WTC11 (cell line): Measurements from ENCODE around the gene RAB5IF. TPM values are rescaled to one million over a fixed set of nuclear protein-coding genes. Genes with fewer than 3 reads are reported as not detected.

ENCODE experiments used
- ATAC-seq: fragments of 200-7000 bp; cut with Tn5 transposase; 2 replicates; pipeline ENCODE4 v1.10.0; 2021; ENCODE audit warnings: mild to moderate bottlenecking, moderate library complexity
- CTCF ChIA-PET: fragments of 300-600 bp; sonication (Branson Sonifier 250); formaldehyde crosslinking; loops from one replicate; lab custom pipeline; 2021; ENCODE audit warnings: antibody characterized with exemption; lab: Charles Lee
- POLR2A ChIA-PET: fragments of 350-600 bp; sonication (Branson Sonifier 250); formaldehyde crosslinking; loops from one replicate; lab custom pipeline; 2021; ENCODE audit warnings: antibody characterized with exemption; lab: Charles Lee
- DNase-seq: peaks from one replicate; pipeline ENCODE4 v3.0.0; 2021; ENCODE audit warnings: low spot score
- H3K27ac Mint-ChIP-seq: 2 replicates; pipeline ENCODE4 v1.8.0; 2021; ENCODE audit warnings: mixed read lengths
- H3K27me3 Mint-ChIP-seq: 2 replicates; pipeline ENCODE4 v1.8.0; 2021; ENCODE audit warnings: low read depth, mild to moderate bottlenecking, moderate library complexity, mixed read lengths
- H3K36me3 Mint-ChIP-seq: 2 replicates; pipeline ENCODE4 v1.8.0; 2021; ENCODE audit warnings: mixed read lengths
- H3K4me1 Mint-ChIP-seq: 2 replicates; pipeline ENCODE4 v1.8.0; 2022; ENCODE audit warnings: mixed read lengths
- H3K4me3 Mint-ChIP-seq: 2 replicates; pipeline ENCODE4 v1.8.0; 2021; ENCODE audit warnings: mild to moderate bottlenecking, moderate library complexity, mixed read lengths
- H3K9me3 Mint-ChIP-seq: 2 replicates; pipeline ENCODE4 v1.8.0; 2021; ENCODE audit warnings: mixed read lengths
- ELF4 ChIP-seq: sonication (generic); formaldehyde crosslinking; IDR thresholded peaks from 2 replicates; pipeline ENCODE4 v1.8.1; 2022; ENCODE audit warnings: low read depth, mild to moderate bottlenecking, moderate library complexity, missing genetic modification reagents
- FOXK1 ChIP-seq: sonication (generic); formaldehyde crosslinking; IDR thresholded peaks from 2 replicates; pipeline ENCODE4 v1.8.0; 2022; ENCODE audit warnings: mild to moderate bottlenecking, moderate library complexity, missing genetic modification reagents
- FOXP1 ChIP-seq: sonication (generic); formaldehyde crosslinking; IDR thresholded peaks from 2 replicates; pipeline ENCODE4 v1.8.0; 2022; ENCODE audit warnings: missing genetic modification reagents, mild to moderate bottlenecking, moderate library complexity, borderline replicate concordance
- NFATC4 ChIP-seq: fragments of 250-450 bp; sonication (Bioruptor Pico); IDR thresholded peaks from 2 replicates; pipeline ENCODE4 v1.9.0; 2021; ENCODE audit warnings: mild to moderate bottlenecking
- NFE2L1 ChIP-seq: sonication (generic); formaldehyde crosslinking; IDR thresholded peaks from 2 replicates; pipeline ENCODE4 v1.8.1; 2023; ENCODE audit warnings: missing genetic modification reagents
- NR1H2 ChIP-seq: sonication (generic); formaldehyde crosslinking; IDR thresholded peaks from 2 replicates; pipeline ENCODE4 v1.9.0; 2021; ENCODE audit warnings: mild to moderate bottlenecking, moderate library complexity, missing genetic modification reagents
- RORB ChIP-seq: fragments of 250-450 bp; sonication (Bioruptor Pico); IDR thresholded peaks from 2 replicates; pipeline ENCODE4 v1.9.0; 2021; ENCODE audit warnings: mild to moderate bottlenecking
- TEAD4 ChIP-seq: sonication (generic); formaldehyde crosslinking; IDR thresholded peaks from 2 replicates; pipeline ENCODE4 v1.8.0; 2022; ENCODE audit warnings: mild to moderate bottlenecking, missing genetic modification reagents
- ZNF138 ChIP-seq: sonication (generic); formaldehyde crosslinking; conservative IDR thresholded peaks from 2 replicates; pipeline ENCODE4 v1.8.1; 2022; ENCODE audit warnings: mild to moderate bottlenecking, moderate library complexity, missing genetic modification reagents
- ZNF219 ChIP-seq: sonication (generic); formaldehyde crosslinking; IDR thresholded peaks from 2 replicates; pipeline ENCODE4 v1.8.0; 2023; ENCODE audit warnings: missing genetic modification reagents, mild to moderate bottlenecking, borderline replicate concordance
- ZNF263 ChIP-seq: sonication (generic); formaldehyde crosslinking; IDR thresholded peaks from 2 replicates; pipeline ENCODE4 v1.8.1; 2022; ENCODE audit warnings: low read depth, mild to moderate bottlenecking, moderate library complexity, missing genetic modification reagents
- ZNF671 ChIP-seq: fragments of 250-450 bp; sonication (Bioruptor Pico); IDR thresholded peaks from 2 replicates; pipeline ENCODE4 v1.8.0; 2021; ENCODE audit warnings: mild to moderate bottlenecking
- total RNA-seq: library from RNA; stranded (reverse); gene quantifications from 3 replicates; pipeline ENCODE4 v1.2.3, GENCODE V29; 2021
- TF ChIP-seq, protein P1 (sequence below): sonication (generic); formaldehyde crosslinking; IDR thresholded peaks from 2 replicates; pipeline ENCODE4 v1.8.1; 2022; ENCODE audit warnings: low read depth, missing genetic modification reagents, borderline replicate concordance
- TF ChIP-seq, protein P2 (sequence below): sonication (generic); formaldehyde crosslinking; IDR thresholded peaks from 2 replicates; pipeline ENCODE4 v1.8.1; 2023; ENCODE audit warnings: mild to moderate bottlenecking, moderate library complexity, missing genetic modification reagents
- TF ChIP-seq, protein P3 (sequence below): fragments of 250-450 bp; sonication (Bioruptor Pico); IDR thresholded peaks from 2 replicates; pipeline ENCODE4 v2.1.2; 2022; ENCODE audit warnings: mild to moderate bottlenecking, moderate library complexity
- TF ChIP-seq, protein P4 (sequence below): sonication (generic); formaldehyde crosslinking; IDR thresholded peaks from 2 replicates; pipeline ENCODE4 v1.8.1; 2022; ENCODE audit warnings: low read depth, mild to moderate bottlenecking, moderate library complexity, missing genetic modification reagents, borderline replicate concordance
- TF ChIP-seq, protein P5 (sequence below): sonication (generic); formaldehyde crosslinking; conservative IDR thresholded peaks from 2 replicates; pipeline ENCODE4 v1.8.1; 2023; ENCODE audit warnings: mild to moderate bottlenecking, low read depth, missing genetic modification reagents, moderate library complexity
- TF ChIP-seq, protein P6 (sequence below): fragments of 250-450 bp; sonication (Bioruptor Pico); IDR thresholded peaks from 2 replicates; pipeline ENCODE4 v1.9.0; 2021; ENCODE audit warnings: mild to moderate bottlenecking, borderline replicate concordance

Gene RAB5IF
- total RNA-seq, 1 experiment from 2014 or later: 88.4 TPM

DNA sequence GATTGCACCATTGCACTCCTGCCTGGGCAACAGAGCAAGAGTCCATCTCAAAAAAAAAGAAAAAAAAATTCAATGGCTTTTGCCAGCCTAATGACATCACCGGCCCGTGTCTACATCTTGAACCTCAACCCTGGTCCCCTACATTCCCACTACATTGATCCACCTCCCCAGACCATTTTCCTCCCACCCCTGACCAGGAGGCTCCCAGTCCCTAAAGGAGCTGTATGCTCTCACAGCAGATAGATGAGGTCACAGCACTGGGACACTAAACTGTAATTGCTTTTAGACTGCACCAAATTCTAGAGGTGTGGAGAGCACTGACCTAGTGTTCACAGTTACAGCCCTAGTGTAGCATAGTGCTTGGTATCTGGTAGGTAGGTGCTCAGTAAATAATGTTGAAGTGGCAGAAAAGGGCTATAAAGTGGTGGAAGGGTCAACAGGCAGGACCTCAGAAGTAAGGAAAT is 21.5 kb upstream of the RAB5IF start:
- Mint-ChIP-seq H3K27me3 (no peaks in the 10 kb centered on the region), H3K27ac (peak overlapping the region; percentile 93), H3K4me3 (no peak overlapping the region; the same call in 1 of the 2 replicates), H3K9me3 (peaks cover 8% of the 10 kb centered on the region), H3K36me3 (peaks cover 52% of the 10 kb centered on the region), H3K4me1 (peaks cover 49% of the 10 kb centered on the region)
- DNase-seq (no peak), ATAC-seq (no peak)
- ChIA-PET CTCF (interaction anchor here (0.6 to 3.8 kb wide), 4 partner anchors 8 to 1015 kb away, joined by 4 to 32 read pairs (median 10); partner anchors contain the start of genes RAB5IF and TGIF2), POLR2A (interaction anchor here (0.7 to 3.0 kb wide), 3 partner anchors 10 to 22 kb away, joined by 4 to 54 read pairs (median 5); partner anchors contain the start of gene TGIF2)
- TF ChIP-seq NFE2L1 (CRISPR knock-in tag) (no peak), ZNF263 (no peak), RORB (no peak), ZNF671 (CRISPR knock-in tag) (no peak), FOXP1 (CRISPR knock-in tag) (no peak), ZNF138 (CRISPR knock-in tag) (no peak), NFATC4 (CRISPR knock-in tag) (no peak), FOXK1 (CRISPR knock-in tag) (no peak), ZNF219 (CRISPR knock-in tag) (no peak), ELF4 (CRISPR knock-in tag) (no peak), TEAD4 (no peak), NR1H2 (CRISPR knock-in tag) (no peak)
- TF ChIP-seq, protein P1, sequence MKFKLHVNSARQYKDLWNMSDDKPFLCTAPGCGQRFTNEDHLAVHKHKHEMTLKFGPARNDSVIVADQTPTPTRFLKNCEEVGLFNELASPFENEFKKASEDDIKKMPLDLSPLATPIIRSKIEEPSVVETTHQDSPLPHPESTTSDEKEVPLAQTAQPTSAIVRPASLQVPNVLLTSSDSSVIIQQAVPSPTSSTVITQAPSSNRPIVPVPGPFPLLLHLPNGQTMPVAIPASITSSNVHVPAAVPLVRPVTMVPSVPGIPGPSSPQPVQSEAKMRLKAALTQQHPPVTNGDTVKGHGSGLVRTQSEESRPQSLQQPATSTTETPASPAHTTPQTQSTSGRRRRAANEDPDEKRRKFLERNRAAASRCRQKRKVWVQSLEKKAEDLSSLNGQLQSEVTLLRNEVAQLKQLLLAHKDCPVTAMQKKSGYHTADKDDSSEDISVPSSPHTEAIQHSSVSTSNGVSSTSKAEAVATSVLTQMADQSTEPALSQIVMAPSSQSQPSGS: no peak
- TF ChIP-seq, protein P2, sequence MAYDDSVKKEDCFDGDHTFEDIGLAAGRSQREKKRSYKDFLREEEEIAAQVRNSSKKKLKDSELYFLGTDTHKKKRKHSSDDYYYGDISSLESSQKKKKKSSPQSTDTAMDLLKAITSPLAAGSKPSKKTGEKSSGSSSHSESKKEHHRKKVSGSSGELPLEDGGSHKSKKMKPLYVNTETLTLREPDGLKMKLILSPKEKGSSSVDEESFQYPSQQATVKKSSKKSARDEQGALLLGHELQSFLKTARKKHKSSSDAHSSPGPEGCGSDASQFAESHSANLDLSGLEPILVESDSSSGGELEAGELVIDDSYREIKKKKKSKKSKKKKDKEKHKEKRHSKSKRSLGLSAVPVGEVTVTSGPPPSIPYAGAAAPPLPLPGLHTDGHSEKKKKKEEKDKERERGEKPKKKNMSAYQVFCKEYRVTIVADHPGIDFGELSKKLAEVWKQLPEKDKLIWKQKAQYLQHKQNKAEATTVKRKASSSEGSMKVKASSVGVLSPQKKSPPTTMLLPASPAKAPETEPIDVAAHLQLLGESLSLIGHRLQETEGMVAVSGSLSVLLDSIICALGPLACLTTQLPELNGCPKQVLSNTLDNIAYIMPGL: no peak
- TF ChIP-seq, protein P3, sequence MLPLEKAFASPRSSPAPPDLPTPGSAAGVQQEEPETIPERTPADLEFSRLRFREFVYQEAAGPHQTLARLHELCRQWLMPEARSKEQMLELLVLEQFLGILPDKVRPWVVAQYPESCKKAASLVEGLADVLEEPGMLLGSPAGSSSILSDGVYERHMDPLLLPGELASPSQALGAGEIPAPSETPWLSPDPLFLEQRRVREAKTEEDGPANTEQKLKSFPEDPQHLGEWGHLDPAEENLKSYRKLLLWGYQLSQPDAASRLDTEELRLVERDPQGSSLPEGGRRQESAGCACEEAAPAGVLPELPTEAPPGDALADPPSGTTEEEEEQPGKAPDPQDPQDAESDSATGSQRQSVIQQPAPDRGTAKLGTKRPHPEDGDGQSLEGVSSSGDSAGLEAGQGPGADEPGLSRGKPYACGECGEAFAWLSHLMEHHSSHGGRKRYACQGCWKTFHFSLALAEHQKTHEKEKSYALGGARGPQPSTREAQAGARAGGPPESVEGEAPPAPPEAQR: no peak
- TF ChIP-seq, protein P4, sequence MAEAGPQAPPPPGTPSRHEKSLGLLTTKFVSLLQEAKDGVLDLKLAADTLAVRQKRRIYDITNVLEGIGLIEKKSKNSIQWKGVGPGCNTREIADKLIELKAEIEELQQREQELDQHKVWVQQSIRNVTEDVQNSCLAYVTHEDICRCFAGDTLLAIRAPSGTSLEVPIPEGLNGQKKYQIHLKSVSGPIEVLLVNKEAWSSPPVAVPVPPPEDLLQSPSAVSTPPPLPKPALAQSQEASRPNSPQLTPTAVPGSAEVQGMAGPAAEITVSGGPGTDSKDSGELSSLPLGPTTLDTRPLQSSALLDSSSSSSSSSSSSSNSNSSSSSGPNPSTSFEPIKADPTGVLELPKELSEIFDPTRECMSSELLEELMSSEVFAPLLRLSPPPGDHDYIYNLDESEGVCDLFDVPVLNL (CRISPR knock-in tag): no peak
- TF ChIP-seq, protein P5, sequence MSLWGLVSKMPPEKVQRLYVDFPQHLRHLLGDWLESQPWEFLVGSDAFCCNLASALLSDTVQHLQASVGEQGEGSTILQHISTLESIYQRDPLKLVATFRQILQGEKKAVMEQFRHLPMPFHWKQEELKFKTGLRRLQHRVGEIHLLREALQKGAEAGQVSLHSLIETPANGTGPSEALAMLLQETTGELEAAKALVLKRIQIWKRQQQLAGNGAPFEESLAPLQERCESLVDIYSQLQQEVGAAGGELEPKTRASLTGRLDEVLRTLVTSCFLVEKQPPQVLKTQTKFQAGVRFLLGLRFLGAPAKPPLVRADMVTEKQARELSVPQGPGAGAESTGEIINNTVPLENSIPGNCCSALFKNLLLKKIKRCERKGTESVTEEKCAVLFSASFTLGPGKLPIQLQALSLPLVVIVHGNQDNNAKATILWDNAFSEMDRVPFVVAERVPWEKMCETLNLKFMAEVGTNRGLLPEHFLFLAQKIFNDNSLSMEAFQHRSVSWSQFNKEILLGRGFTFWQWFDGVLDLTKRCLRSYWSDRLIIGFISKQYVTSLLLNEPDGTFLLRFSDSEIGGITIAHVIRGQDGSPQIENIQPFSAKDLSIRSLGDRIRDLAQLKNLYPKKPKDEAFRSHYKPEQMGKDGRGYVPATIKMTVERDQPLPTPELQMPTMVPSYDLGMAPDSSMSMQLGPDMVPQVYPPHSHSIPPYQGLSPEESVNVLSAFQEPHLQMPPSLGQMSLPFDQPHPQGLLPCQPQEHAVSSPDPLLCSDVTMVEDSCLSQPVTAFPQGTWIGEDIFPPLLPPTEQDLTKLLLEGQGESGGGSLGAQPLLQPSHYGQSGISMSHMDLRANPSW (CRISPR knock-in tag): no peak
- TF ChIP-seq, protein P6, sequence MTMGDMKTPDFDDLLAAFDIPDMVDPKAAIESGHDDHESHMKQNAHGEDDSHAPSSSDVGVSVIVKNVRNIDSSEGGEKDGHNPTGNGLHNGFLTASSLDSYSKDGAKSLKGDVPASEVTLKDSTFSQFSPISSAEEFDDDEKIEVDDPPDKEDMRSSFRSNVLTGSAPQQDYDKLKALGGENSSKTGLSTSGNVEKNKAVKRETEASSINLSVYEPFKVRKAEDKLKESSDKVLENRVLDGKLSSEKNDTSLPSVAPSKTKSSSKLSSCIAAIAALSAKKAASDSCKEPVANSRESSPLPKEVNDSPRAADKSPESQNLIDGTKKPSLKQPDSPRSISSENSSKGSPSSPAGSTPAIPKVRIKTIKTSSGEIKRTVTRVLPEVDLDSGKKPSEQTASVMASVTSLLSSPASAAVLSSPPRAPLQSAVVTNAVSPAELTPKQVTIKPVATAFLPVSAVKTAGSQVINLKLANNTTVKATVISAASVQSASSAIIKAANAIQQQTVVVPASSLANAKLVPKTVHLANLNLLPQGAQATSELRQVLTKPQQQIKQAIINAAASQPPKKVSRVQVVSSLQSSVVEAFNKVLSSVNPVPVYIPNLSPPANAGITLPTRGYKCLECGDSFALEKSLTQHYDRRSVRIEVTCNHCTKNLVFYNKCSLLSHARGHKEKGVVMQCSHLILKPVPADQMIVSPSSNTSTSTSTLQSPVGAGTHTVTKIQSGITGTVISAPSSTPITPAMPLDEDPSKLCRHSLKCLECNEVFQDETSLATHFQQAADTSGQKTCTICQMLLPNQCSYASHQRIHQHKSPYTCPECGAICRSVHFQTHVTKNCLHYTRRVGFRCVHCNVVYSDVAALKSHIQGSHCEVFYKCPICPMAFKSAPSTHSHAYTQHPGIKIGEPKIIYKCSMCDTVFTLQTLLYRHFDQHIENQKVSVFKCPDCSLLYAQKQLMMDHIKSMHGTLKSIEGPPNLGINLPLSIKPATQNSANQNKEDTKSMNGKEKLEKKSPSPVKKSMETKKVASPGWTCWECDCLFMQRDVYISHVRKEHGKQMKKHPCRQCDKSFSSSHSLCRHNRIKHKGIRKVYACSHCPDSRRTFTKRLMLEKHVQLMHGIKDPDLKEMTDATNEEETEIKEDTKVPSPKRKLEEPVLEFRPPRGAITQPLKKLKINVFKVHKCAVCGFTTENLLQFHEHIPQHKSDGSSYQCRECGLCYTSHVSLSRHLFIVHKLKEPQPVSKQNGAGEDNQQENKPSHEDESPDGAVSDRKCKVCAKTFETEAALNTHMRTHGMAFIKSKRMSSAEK (CRISPR knock-in tag): no peak
